Ishikawa (cell line): Measurements from ENCODE around the gene PLXNA2.

Experiments used
- EP300 ChIP-seq: IDR thresholded peaks from 2 replicates; pipeline ENCODE4 v1.6.1; 2012; ENCODE audit warnings: borderline replicate concordance
- NFIC ChIP-seq: IDR thresholded peaks from 2 replicates; pipeline ENCODE4 v1.6.1; 2012
- RAD21 ChIP-seq: IDR thresholded peaks from 2 replicates; pipeline ENCODE4 v1.6.1; 2012; ENCODE audit warnings: low read depth
- TF ChIP-seq, protein P1 (sequence below): IDR thresholded peaks from 2 replicates; pipeline ENCODE4 v1.6.1; 2012

DNA sequence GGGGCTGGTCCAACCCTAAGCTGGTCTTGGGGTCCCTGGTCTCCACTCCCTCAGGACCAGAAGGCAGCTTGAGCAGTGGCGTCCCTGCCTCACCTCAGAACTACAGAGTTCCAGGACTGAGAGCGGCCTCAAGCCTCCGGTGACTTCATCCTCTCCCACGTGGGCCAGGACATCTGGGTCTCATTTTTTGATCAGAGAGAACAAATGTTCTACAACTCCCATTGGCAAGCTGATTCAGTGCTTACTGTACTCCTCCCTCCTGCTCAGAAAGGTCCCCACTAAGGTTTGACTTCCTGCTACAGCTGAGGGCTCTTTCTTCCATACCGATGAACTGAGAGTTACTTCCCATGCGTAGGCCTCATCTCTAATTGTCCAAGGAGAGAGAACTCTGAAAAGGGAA, 78.5 kb downstream of the PLXNA2 start:
- TF ChIP-seq EP300 (no peak), RAD21 (no peak), NFIC (no peak)
- TF ChIP-seq, protein P1, sequence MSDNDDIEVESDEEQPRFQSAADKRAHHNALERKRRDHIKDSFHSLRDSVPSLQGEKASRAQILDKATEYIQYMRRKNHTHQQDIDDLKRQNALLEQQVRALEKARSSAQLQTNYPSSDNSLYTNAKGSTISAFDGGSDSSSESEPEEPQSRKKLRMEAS, result no peak
